A549 treated with GW870086 at 1 μM for 4 hours (cell line): ENCODE results near the gene TEX10. TPM values are rescaled to one million over a fixed set of nuclear protein-coding genes. Genes with fewer than 3 reads are reported as not detected.

Source experiments
- total RNA-seq: library from RNA; stranded (reverse); fragments of 200-300 nt; extraction: Qiagen RNA extraction; gene quantifications from 5 replicates; pipeline ENCODE4 v1.2.3, GENCODE V29; 2022; ENCODE audit warnings: low read depth

The TEX10 gene
- 25.8 to 28.3 TPM (median 27.0 TPM) in 5 replicates for total RNA-seq

DNA sequence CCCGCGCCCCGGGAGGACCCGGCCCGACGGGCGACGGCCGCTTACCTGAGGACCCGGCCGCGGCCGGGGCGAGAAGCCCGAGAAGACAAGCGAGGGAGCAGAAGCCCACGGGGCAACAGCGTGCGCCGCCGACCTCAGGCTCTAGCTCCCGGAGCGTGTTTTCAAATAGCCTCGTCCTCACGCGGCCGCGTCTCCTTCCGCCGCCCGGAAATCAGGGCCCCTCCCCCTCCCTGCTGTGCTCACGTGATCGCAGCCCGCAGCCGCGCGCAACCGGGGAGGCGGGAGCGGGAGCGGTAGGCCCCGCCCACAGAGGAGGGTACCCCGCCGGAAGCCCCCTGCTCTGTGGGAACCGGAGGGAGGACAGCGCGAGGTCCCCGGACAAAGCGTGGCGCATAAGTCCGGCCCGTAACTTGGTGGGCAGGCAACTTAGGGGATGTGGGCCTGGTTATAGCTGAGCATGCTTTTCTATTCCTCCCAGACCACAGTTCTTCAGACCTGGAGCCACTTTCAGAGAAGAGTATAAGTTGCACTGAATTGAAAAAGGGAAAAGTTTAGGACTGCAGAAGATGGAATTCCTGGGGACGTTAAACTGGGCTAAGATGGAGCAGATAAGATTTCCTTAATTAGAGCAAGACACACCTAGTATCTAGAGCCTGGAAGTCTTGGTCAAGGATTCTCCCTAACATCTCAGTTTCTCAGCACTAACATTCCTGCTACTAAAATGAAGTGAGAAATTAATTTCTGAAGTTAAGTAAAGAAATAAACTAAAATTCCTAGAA, at the start of gene TEX10:
TEX10 (minus strand) TSS at position 216 of the 779 bp plus-strand sequence. CDS start 3,579 bp downstream, outside the sequence.

Other genes starting within 250 kb of the TEX10 start
- 58.0 to 75.2 TPM (median 67.3 TPM) in 5 replicates for gene MSANTD3, start 74.2 kb upstream of the TEX10 start, total RNA-seq
- gene TMEFF1, start 120.2 kb upstream of the TEX10 start, total RNA-seq, result 1.0 to 1.3 TPM (median 1.1 TPM) in 5 replicates
- 0.35 to 0.65 TPM (median 0.45 TPM) in 5 replicates for gene CAVIN4, start 225.1 kb upstream of the TEX10 start, total RNA-seq